Stimulated activated CD4-positive, alpha-beta T cell treated with anti-CD3 and anti-CD28 coated beads, Interleukin-15, amount 100 ng/mL, for 1 hour (primary cell): ENCODE results near the gene PTPRN2.
"Not testable (repeated sequence)": the region's sequence is repeated elsewhere in the genome, so short reads cannot be mapped to it uniquely, and the experiment has no call there.

Source experiments
- DNase-seq, 2 donors: peaks; one replicate each; pipeline ENCODE4 v3.0.0-alpha.2; 2020; ENCODE audit warnings: low read depth in 1 of 2, low spot score in 1 of 2

PTPRN2 gene

DNA sequence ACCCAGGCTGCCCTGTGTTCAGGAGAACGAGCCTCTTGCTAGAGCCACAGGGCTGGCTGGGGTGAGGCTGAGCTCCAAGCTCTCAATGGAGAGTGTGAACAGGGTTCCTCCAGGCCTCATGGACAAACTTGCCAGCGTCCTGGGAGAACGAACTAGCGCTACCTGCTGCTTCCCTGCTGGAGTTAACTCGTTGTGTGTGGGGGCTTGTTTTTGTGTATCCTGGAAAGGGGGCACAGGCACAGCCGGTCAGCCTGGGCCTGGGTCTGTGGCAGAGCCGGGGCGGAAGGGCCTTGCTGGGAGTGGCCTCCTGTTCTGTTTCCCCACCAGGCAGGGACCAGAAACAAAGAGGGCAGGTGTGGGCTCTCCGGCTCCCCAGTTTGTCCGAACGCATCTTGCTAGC, 991.6 kb downstream of the PTPRN2 start:
- no peak for DNase-seq

DNA sequence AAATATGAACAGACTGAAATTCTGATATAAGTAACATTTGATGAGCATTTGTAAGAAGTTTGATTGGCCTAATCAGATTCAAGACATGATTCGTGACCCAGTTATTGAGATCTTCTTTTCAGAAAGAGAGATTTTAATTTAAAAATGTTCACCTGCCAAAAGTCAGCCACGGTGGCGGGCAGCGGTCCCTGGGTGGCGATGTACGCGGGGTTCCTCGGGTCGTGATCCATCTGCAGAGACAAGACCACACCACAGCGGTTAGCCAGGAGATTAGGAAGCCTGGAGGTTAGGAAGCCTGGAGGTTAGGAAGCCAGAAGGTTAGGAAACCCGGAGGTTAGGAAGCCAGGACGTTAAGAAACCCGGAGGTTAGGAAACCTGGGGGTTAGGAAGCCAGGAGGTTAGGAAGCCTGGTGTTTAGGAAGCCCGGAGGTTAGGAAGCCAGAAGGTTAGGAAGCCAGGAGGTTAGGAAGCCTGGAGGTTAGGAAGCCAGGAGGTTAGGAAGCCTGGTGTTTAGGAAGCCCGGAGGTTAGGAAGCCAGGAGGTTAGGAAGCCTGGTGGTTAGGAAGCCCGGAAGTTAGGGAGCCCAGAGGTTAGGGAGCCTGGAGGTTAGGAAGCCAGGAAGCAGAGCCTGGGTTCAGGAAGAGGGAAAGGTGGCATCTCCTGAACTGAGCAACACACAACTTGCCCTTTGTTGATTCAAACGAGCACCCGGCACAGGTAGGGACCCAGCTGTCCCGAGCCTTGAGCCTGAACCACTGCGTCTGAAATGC, 992.4 kb downstream of the PTPRN2 start:
- DNase-seq, result no peak

DNA sequence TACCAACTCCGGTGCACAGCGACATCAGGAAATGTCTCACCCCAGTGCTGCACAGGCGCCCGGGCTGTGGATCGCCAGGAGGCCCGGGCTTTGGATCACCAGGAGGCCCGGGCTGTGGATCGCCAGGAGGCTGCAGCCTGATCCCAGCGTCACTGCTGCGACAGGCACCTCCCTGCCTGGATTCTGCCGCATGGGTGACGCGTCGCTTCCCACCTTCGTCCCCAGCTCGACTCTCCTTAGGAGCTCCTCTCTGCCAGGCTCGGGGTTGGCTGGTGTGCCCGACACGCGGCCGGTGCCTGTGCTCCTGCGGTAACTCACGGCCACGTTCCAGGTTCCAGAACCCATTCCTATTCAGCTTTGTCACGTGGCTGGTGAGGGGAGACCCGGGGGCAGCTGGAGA, 993.3 kb downstream of the PTPRN2 start:
- DNase-seq, result no peak

DNA sequence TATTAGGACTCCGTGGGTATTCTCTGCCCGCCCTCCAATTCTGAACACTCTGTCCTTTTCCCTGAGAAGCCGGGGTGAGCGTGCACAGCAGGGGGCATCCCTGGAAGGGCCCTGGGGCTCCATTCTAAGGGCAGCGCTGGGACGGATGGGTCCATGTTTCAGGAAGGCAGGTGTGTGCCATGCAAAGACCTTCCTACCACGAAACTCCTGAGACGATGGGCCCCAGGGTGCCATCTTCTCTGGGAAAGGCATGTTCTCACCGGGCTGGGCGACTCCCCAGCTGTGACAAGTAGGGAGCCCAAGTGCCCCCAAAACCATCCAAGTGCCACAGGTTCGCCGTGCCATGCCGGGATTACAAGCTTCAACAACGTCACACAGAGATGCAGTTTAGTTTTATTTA, 994.1 kb downstream of the PTPRN2 start:
- no peak for DNase-seq

DNA sequence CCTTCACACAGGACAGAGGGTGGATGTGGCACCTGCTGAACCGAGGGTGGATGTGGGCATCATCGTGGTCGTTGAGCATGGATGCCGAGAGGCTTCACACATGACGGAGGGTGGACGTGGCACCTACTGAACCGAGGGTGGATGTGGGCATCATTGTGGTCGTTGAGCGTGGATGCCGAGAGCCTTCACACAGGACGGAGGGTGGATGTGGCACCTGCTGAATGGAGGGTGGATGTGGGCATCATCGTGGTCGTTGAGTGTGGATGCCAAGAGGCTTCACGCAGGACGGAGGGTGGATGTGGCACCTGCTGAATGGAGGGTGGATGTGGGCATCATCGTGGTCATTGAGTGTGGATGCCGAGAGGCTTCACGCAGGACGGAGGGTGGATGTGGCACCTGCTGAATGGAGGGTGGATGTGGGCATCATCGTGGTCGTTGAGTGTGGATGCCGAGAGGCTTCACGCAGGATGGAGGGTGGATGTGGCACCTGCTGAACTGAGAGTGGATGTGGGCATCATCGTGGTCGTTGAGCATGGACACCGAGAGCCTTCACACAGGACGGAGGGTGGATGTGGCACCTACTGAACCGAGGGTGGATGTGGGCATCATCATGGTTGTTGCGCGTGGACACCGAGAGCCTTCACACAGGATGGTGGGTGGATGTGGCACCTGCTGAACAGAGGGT, 994.8 kb downstream of the PTPRN2 start:
- not testable (repeated sequence) for DNase-seq

DNA sequence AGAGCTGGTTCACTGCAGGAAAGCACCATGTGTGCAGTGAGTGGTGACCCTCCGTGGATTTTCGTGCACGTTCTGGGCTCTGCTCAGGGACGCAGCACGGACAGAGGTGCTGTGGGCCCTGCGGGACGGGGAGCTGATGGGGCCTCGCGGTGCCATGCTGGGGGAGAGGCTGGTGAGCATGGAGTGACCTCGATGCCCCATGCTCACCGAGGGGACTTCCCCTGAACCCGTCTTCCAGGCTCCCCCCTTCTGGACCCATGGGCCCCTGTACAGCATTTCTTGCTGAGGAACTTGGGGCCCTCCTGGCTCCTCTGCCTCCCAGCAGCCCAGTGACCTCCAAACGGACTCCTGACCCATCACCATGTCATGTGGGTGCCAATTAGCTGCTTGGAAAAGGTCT, 997.1 kb downstream of the PTPRN2 start:
- DNase-seq, result no peak

DNA sequence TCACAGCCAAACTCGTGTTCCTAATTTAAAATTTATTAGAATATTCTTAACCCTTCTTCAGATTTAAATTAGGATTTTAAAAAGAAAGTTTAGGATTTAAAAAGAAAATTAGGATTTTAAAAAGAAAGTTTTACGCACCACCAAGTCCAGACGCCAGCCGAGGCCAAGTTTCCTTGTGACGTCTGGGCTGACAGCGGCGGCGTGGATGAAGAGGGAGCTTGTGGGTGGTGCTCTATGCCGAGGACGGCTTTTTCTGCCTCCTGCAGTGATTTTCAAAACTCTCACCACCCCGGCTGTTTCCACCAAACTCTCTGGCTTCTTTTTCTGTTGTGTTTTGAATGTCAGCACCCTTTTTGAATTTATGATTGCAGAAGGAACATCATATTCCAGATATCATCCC, 997.9 kb downstream of the PTPRN2 start:
- DNase-seq, result no peak

DNA sequence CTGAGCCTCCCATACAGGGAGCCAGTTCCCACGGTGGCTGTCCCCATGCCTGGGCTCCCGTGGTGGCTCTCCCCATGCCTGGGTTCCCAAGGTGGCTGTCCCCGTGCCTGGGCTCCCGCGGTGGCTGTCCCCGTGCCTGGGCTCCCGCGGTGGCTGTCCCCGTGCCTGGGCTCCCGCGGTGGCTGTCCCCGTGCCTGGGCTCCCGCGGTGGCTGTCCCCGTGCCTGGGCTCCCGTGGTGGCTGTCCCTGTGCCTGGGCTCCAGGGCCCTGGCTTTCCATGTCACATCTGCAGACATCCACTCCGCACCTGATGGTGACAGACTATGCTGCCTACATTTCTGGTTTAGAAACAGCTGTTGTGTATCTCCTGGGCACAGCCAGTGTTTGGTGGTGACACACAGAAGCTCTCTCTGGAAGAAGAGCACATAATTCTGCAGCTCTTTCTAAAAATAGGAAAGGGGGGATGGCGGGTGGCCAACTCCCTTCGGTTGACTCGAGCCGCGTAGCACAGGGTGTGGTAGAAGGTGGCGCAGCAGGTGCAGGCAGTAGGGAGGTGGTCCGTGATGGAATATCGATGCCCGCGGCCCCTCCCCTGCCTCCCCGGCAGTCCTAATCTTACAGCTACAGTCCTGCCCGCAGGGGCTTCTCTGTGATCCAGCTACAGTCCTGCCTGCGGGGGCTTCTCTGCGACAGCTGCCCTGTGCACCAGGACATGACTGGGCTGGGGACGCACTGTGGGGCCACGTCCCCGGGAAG, 999.6 kb downstream of the PTPRN2 start:
- DNase-seq, result no peak

DNA sequence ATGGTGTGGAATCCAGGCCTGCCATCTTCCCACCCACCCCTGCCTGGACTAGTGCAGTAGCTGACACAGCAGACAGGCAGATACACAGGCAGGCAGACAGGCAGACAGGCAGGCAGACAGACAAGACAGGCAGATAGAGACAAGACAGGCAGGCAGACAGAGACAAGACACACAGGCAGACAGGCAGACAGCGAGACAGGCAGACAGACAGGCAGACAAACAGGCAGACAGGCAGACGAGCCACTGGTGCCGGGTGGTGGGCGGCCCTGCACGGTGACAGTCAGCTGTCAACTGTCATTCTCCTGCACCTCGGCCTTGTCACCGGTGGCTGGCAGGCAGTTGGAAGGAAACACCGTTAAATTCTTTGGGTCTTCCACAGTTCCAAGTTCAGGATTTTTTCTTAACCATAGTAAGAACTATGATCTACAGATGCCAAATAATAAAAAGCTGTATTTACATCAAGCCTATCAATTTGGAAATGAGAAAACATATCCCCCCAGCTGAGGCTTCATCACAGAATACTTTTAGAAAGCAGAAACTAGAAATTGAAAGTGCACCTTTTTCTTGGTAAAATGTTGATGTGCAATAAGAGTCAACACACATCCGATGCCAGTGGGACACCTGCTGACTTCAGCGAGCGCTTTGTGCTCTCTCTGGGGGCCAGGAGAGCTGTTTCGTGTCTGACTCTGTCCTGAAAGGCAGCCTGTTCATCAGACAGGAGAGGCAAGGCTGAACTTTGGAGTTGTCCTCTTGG, 1000.4 kb downstream of the PTPRN2 start:
- DNase-seq, result no peak

DNA sequence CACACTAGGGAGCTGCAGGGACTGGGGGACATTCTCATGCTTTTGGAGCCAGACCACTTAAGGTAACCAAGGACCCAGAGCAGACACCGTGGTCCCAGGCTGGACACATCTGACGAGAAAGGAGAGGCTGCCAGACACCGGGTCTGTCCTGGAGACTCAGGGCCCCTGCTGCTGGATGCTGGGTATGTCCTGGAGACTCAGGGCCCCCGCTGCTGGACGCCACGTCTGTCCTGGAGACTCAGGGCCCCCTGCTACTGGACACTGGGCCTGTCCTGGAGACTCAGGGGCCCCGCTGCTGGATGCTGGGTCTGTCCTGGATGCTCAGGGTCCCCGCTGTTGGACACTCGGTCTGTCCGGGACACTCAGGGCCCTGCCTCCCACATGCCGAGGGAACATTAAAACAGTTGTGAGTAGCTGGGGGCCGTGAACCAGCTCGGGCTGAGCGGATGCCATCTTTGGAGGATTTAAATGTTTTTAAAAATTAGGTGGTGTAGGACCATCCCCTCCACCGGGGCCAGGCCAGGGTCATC, 1001.1 kb downstream of the PTPRN2 start:
- no peak for DNase-seq

DNA sequence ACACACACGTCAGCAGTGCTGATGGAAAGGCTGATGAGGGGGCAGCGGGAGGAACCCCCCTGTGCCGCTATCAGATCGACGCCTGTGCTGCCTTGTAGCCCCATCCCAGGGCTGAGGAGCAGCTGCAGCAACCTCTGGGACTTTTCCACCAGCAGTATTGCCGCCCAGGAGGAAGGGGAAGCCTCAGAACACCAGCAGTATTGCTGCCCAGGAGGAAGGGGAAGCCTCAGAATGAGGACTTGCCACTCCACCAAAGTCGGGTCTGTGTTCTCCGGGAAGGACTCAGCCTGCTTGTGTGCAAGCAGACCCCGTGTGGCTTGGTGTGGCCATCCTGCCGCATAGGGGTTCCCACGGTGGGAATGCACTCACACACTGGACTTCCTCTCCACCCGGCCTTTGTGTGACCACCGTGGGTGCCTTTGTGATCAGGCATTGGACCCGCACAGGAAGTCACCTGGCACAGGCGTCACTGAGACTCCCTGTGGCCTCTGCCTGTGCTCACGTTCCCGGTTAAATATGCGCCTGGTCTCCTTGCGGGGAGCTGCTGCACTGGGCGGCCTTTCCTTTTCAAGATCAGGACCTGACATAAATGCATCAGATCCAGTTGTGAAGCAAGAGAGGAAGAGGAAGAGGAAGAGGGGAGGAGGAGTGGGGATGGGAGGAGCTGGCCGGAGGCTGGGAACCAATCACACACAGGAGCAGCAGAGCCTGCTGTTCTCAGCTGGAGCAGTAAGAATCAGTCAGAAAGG, 1002.3 kb downstream of the PTPRN2 start:
- DNase-seq, result no peak

DNA sequence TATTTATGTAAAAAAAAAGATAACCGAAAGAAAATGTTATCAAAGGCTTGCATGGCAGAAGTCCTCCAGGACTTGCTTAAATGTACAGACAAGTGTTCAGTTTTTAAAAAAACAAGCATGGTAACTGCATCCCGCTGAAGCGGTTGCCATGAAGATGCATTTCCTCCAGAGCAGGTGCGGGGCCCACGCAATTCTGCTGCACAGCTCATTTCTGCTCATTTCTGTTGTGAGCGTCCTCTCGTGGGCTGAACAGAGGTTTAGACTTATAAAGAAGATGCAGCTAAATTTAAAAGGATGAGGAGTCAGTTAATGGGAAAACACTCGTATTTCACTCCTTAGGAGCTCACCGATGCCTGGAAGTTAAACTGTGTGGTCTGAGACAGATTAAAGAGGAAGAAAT, 1003.2 kb downstream of the PTPRN2 start:
- DNase-seq, result no peak

DNA sequence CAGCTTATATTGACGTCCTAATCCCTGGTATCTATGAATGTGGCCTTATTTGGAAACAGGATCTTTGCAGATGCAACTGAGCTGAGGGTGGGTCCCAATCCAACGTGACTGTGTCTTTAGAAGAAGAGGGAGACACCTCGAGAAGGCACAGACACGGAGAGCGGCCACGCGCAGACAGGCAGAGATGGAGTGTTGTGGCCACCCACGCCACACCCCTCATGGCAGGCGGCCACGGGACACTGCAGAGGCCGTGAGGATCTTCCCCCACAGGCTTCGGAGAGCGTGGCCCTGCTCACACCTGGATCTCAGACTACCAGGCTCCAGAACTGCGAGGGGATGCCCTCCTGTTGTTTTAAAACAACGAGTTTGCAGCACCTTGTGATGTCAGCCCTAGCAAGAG, 1005.9 kb downstream of the PTPRN2 start:
- DNase-seq, result no peak

DNA sequence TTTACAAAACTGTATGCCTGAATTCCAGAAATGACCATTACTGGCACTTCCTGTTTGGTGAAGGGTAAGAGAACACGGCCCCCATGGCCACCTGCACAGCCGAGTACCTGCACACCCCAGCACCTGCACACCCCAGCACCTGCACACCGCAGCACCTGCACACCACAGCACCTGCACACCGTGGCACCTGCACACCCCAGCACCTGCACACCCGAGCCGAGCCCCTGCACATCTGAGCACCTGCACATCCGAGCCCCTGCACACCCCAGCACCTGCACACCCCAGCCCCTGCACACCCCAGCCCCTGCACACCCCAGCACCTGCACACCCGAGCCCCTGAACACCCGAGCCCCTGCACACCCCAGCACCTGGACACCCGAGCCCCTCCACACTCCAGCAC, 1007.3 kb downstream of the PTPRN2 start:
- no peak for DNase-seq

DNA sequence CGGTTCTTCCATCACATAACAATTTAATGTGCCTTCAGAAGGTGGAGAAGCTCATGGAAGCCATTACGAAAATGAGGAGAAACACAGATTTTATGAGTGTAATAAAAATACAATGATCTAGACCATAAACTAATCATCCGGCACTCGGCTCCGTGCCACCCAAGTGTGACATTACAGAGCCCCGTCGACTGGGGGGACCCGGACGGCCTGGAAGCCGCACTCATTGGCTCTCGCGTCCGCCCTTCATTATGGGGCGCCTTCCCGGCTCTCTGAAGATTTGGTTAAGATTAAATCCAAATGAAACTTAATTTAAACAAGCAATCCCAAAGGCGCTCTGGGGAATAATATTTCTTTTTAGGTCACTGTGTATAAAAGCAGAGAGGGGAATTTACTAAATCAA, 1008.2 kb downstream of the PTPRN2 start:
- no peak for DNase-seq

DNA sequence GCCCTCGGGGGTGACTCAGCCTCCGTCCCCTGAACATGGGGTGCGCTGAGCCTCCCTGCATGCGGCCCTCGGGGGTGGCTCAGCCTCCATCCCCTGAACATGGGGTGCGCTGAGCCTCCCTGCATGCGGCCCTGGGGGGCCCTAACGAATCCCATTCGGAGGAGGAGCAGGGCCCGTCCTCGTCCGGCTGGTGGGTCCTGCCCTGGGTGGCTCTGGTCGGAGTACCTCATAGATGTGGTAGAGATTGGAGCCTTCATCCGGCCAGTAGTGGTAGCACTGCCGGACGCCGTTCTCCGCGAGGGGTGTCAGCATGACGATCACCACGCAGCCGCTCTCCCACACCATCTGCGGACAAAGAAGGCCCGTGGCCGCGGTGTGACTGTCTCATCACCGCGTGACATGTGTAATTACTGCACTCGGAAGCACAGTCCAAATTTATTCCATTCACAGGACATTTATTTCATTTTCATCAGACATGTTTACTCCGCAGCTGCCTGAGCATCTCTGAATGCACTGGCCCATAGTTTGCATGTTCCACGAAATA, 1009.8 kb downstream of the PTPRN2 start:
- DNase-seq, result no peak

DNA sequence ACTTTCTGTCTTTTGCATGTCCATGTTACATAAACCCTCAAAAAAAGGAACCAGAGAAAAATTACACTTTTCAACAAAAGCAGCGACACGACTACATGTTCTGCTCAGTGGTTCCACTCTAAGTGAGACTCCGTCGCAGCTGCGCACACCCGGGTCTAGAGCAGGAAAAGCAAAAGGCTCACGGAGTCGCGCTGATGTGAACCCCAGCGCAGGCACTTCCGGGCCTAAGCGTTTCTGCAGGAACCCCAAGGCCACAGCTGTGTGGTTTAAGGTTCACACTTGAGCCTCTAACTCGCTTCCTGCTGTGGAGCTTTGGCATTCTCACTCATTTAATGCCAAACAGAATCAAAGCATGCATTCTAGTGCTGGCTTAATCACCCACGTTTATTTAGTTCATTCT, 1010.6 kb downstream of the PTPRN2 start:
- DNase-seq, result no peak

DNA sequence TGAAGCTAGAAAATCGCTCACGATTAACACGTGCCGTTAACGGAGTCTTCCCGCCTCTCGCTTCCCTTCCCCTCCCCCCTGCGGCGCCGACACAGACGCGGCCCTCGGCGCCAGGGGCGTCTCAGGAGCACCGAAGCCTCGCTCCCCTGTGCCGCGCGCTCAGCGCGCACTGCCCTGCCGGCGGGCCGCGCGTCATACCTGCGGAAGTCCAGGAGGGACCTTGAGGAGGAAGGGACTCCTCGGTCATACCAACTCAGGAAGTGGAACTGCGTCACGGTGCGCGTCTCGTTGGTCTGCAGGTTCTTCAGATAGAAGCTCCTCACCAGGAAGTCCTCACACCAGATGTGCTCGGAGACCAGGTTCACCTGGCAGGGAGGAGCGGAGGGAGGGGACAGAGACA, 1011.2 kb downstream of the PTPRN2 start:
- DNase-seq, result peak; percentile 11 to 39

DNA sequence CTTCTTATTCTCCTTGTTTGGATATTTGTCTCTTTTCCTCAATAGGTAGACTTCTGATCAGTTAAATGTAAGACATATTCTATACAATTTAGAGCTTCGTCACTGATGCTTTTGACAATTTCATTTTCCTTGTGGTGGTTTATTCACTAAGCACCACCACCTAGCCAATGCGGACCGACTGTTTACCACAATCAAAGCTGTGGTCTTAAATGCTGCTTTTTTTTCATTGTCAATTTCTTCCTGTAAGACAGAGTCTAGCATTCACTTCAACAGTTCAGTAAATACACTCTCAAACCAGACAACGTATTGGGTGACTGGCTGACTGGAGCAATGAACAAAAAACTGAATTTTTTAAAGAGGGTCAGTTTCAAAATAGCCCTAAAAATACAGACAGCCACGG, 1011.8 kb downstream of the PTPRN2 start:
- no peak for DNase-seq

DNA sequence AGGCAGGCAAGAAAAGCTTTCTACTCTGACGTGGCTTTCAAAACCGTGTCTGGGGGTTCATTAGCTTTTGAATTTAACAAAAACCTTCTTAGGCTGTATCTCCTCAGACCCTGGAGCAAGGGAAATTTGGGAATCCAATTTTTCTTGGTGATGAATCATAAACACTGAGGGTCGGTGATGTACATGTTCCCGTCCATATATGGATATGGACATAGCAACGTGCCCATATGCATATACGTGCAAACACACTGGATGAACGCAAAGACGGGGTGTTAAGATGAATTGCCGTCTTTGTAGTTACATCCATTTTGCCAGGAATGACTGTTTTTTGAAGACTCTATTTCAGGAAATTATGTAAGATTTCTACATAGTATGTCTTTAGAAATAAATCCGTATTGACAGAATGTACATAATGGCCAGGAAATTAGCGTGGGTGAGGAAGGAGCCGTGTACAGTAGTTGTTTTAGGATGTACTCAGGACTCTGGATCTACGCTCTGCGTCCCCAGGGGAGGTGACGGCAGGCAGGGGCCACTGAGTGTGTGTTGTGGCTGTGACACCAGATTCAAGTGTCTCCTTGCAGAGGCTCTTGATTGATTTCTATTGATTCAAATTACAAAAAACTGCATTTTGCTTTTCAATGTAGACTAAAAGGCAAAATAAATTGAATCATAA, 1012.6 kb downstream of the PTPRN2 start:
- DNase-seq, result no peak
